Activated CD8-positive, alpha-beta T cell treated with anti-CD3 and anti-CD28 coated beads, Interleukin-2, amount 10 ng/mL, durations not matched to agents 7 days and 5 days (primary cell): ENCODE measurements around the gene PIKFYVE. TPM values are rescaled to one million over a fixed set of nuclear protein-coding genes. Genes with fewer than 3 reads are reported as not detected.

ENCODE experiments used
- ATAC-seq: fragments of 150-1000 bp; cut with Tn5 transposase; one replicate; pipeline ENCODE4 v1.10.0; 2021; ENCODE audit warnings: moderate library complexity
- CTCF ChIA-PET: fragments of 350-600 bp; sonication (Branson Sonifier 250); formaldehyde crosslinking; loops from one replicate; lab custom pipeline; 2021; ENCODE audit warnings: antibody characterized with exemption; lab: Charles Lee
- POLR2A ChIA-PET: fragments of 350-600 bp; sonication (Branson Sonifier 250); formaldehyde crosslinking; loops from one replicate; lab custom pipeline; 2021; ENCODE audit warnings: antibody characterized with exemption; lab: Charles Lee
- DNase-seq: peaks from one replicate; pipeline ENCODE4 v3.0.0-alpha.2; 2020
- H3K27ac Mint-ChIP-seq: one replicate; pipeline ENCODE4 v1.8.0; 2021; ENCODE audit warnings: mild to moderate bottlenecking, mixed read lengths
- H3K27me3 Mint-ChIP-seq: one replicate; pipeline ENCODE4 v1.8.0; 2021; ENCODE audit warnings: low read depth, mixed read lengths
- H3K36me3 Mint-ChIP-seq: one replicate; pipeline ENCODE4 v1.8.0; 2021; ENCODE audit warnings: low read depth, mixed read lengths
- H3K4me1 Mint-ChIP-seq: one replicate; pipeline ENCODE4 v1.8.0; 2021; ENCODE audit warnings: low read depth, mixed read lengths
- H3K4me3 Mint-ChIP-seq: one replicate; pipeline ENCODE4 v1.8.0; 2021; ENCODE audit warnings: mild to moderate bottlenecking, mixed read lengths
- H3K9me3 Mint-ChIP-seq: one replicate; pipeline ENCODE4 v1.8.0; 2022; ENCODE audit warnings: mixed read lengths; ENCODE audit not compliant: insufficient read depth
- total RNA-seq, 2 experiments: library from RNA; stranded (reverse); gene quantifications; one replicate each; pipeline ENCODE4 v1.2.3, GENCODE V29; 2021

Gene PIKFYVE
- total RNA-seq, 2 experiments from 2014 or later = 27.4 to 29.3 TPM

GRCh38 chr2:208245746-208246145, 20.3 kb upstream of the PIKFYVE start:
- CTCF ChIA-PET = no interaction called here
- no peaks in the 10 kb centered on the region for H3K27me3 Mint-ChIP-seq
- no peak overlapping the region for H3K4me3 Mint-ChIP-seq
- H3K9me3 Mint-ChIP-seq = no peaks in the 10 kb centered on the region
- H3K36me3 Mint-ChIP-seq = peaks cover 60% of the 10 kb centered on the region
- H3K27ac Mint-ChIP-seq = no peak overlapping the region
- ATAC-seq (no peak), DNase-seq (no peak)
- POLR2A ChIA-PET = no interaction called here
- peaks cover 2% of the 10 kb centered on the region for H3K4me1 Mint-ChIP-seq

- DNase-seq (no peak), ATAC-seq (no peak)
- Mint-ChIP-seq H3K9me3 (no peaks in the 10 kb centered on the region), H3K4me1 (peaks cover 13% of the 10 kb centered on the region), H3K27ac (no peak overlapping the region), H3K36me3 (peaks cover 61% of the 10 kb centered on the region), H3K4me3 (no peak overlapping the region), H3K27me3 (no peaks in the 10 kb centered on the region)
- ChIA-PET CTCF (no interaction called here), POLR2A (no interaction called here)
These were observed 17.5 kb upstream of the PIKFYVE start for GRCh38 chr2:208248601-208249000.

DNA sequence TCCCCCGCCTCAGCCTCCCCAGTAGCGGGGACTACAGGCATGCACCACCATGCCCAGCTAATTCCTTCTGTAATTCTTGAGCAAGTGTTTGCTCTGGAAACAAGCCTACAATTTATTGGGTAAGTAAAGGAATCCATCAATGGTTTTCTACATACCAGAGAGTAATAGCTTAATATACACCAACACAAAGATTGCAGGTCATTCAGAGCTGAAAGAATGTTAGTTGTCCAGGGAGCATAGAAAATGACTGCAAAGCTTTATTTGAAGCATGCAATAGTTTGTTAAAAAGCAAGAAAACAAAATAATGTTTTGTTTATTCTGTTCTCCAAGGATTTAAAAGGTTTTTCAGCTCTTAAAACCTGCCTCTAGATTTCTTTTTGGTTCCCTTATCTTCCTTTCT, 16.8 kb upstream of the PIKFYVE start:
- POLR2A ChIA-PET = no interaction called here
- no peak overlapping the region for H3K4me3 Mint-ChIP-seq
- CTCF ChIA-PET = no interaction called here
- no peaks in the 10 kb centered on the region for H3K27me3 Mint-ChIP-seq
- peaks cover 58% of the 10 kb centered on the region for H3K36me3 Mint-ChIP-seq
- H3K4me1 Mint-ChIP-seq = peaks cover 17% of the 10 kb centered on the region
- H3K27ac Mint-ChIP-seq = no peak overlapping the region
- DNase-seq (no peak), ATAC-seq (no peak)
- no peaks in the 10 kb centered on the region for H3K9me3 Mint-ChIP-seq

GRCh38 chr2:208250388-208250787, 15.7 kb upstream of the PIKFYVE start:
- ChIA-PET POLR2A (no interaction called here), CTCF (no interaction called here)
- Mint-ChIP-seq H3K27ac (no peak overlapping the region), H3K9me3 (no peaks in the 10 kb centered on the region), H3K27me3 (no peaks in the 10 kb centered on the region), H3K4me3 (no peak overlapping the region), H3K36me3 (peaks cover 62% of the 10 kb centered on the region), H3K4me1 (peaks cover 17% of the 10 kb centered on the region)
- ATAC-seq (no peak), DNase-seq (no peak)

GRCh38 chr2:208251098-208251497, 15.0 kb upstream of the PIKFYVE start:
- DNase-seq = no peak
- Mint-ChIP-seq H3K9me3 (no peaks in the 10 kb centered on the region), H3K4me1 (peaks cover 22% of the 10 kb centered on the region), H3K36me3 (peaks cover 57% of the 10 kb centered on the region), H3K4me3 (no peak overlapping the region), H3K27me3 (no peaks in the 10 kb centered on the region), H3K27ac (no peak overlapping the region)
- CTCF ChIA-PET = interaction anchor here (5.7 to 6.2 kb wide), 2 partner anchors 17 to 75 kb away, joined by 44 to 106 read pairs; partner anchors contain the start of gene PIKFYVE
- POLR2A ChIA-PET = no interaction called here
- no peak for ATAC-seq

- CTCF ChIA-PET = interaction anchor here (0.7 to 6.2 kb wide), 9 partner anchors 9 to 625 kb away, joined by 3 to 106 read pairs (median 7); partner anchors contain the start of gene PIKFYVE
- no peak for DNase-seq
- Mint-ChIP-seq H3K4me1 (peaks cover 24% of the 10 kb centered on the region), H3K9me3 (no peaks in the 10 kb centered on the region), H3K4me3 (peak overlapping the region; percentile 98), H3K27ac (no peak overlapping the region), H3K27me3 (no peaks in the 10 kb centered on the region), H3K36me3 (peaks cover 49% of the 10 kb centered on the region)
- no peak for ATAC-seq
- POLR2A ChIA-PET = interaction anchor here (0.8 kb wide), 1 partner anchor 14 kb away, joined by 3 read pairs; the partner anchor contains the start of gene PIKFYVE
These were observed 13.2 kb upstream of the PIKFYVE start for GRCh38 chr2:208252716-208253492.

- CTCF ChIA-PET = interaction anchor here (1.0 to 6.2 kb wide), 13 partner anchors 9 to 546 kb away, joined by 3 to 106 read pairs (median 5); partner anchors contain the start of genes CCNYL1 and PIKFYVE
- ATAC-seq = no peak
- no peak for DNase-seq
- H3K36me3 Mint-ChIP-seq = peaks cover 41% of the 10 kb centered on the region
- H3K4me3 Mint-ChIP-seq = peak overlapping the region; percentile 98
- no peaks in the 10 kb centered on the region for H3K27me3 Mint-ChIP-seq
- H3K27ac Mint-ChIP-seq = no peak overlapping the region
- H3K4me1 Mint-ChIP-seq = peaks cover 24% of the 10 kb centered on the region
- POLR2A ChIA-PET = interaction anchor here (0.6 to 1.1 kb wide), 3 partner anchors 13 to 227 kb away, joined by 3 read pairs; partner anchors contain the start of gene PIKFYVE
- H3K9me3 Mint-ChIP-seq = no peaks in the 10 kb centered on the region
These were observed 12.4 kb upstream of the PIKFYVE start for GRCh38 chr2:208253600-208254117.

DNA sequence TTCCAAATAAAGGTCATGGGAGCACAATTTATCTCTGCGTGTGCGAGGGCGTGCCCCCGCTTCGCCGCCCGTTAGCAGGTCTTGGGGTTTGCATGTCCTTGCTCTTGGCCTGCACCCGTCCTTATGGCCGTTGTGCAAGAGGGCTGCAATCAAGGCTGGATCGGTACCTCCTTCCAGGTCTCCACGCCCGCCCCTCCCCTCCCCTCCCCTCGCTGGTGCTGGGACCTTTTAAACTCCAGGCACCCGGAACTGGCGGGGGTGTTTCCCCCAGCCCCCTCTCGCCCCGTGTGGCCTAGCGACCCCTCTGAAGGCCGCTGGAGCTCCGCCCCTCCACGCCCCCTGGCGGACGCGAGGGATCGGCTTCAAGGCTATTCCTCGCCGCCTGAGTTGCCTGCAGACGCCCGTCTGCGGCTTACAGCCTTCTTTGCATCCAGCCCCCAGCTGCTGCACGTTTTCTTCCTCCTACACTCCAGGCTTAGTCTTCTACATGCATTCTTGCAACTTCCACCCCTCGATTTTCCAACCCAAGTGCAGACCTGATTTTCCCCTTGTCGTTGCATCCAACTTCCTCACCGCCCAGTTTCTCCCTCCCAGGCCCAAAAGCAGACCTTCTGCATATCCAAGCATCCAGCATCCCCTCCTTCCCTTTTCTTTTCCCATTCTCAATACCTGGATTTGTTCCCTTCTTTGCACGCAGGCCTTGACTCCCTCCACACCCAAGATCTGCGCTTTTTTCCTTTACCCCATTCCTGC, 11.8 kb upstream of the PIKFYVE start:
- DNase-seq (peak; percentile 87), ATAC-seq (peak; percentile 80)
- Mint-ChIP-seq H3K27me3 (no peaks in the 10 kb centered on the region), H3K36me3 (peaks cover 37% of the 10 kb centered on the region), H3K4me1 (peaks cover 24% of the 10 kb centered on the region), H3K27ac (peak overlapping the region; percentile 58), H3K9me3 (no peaks in the 10 kb centered on the region), H3K4me3 (peak overlapping the region; percentile 98)
- CTCF ChIA-PET = interaction anchor here (0.7 to 6.2 kb wide), 19 partner anchors 8 to 547 kb away, joined by 3 to 106 read pairs (median 4); partner anchors contain the start of genes CCNYL1 and PIKFYVE
- POLR2A ChIA-PET = interaction anchor here (0.6 to 1.5 kb wide), 3 partner anchors 12 to 228 kb away, joined by 3 to 4 read pairs (median 3); partner anchors contain the start of gene PIKFYVE

DNA sequence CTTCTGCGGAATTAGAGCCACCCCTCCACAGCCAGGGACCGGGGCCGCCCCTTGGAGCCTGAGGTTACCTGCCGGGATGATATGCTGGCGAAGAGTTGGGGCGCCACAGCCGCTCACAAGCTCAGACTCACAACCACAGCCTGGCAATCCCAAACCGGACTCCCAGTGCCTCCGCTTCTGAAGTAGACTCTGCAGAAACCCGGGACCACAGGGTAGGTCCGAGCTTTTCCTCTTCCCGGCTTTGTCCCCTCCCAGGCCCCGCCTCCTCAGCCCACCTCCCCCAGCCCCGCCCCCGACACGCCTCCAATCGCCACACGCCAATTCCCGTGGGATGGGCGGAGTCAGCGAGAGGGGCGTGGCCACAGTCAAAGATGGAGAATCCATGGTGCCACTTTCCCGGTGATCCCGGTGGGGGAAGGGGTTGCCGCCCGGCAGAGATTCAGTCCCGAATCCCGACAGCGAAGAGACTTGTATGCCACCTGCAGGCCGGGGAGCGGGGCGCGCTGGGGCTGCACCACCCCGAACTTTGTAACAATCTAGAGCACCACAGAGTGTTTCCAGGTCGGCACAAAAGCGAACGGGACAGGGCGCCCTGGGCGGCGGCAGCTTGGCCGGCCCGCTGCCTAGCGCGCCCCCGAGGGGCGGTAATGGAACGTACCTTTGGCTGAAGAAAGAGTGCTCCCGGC, 11.0 kb upstream of the PIKFYVE start, which contains the start of gene IDH1:
TSS of gene IDH1 (minus strand) at position 201 of the 686 bp plus-strand sequence. CDS start 3,520 bp downstream, outside the sequence.
- CTCF ChIA-PET = interaction anchor here (0.7 to 6.2 kb wide), 15 partner anchors 12 to 543 kb away, joined by 3 to 106 read pairs (median 4); partner anchors contain the start of genes CCNYL1 and PIKFYVE
- H3K9me3 Mint-ChIP-seq = no peaks in the 10 kb centered on the region
- H3K4me1 Mint-ChIP-seq = peaks cover 23% of the 10 kb centered on the region
- DNase-seq (peak; percentile 94), ATAC-seq (peak; percentile 79)
- H3K27ac Mint-ChIP-seq = peak within 1 kb of the TSS; percentile 58
- H3K36me3 Mint-ChIP-seq = peaks cover 30% of the 10 kb centered on the region
- H3K27me3 Mint-ChIP-seq = no peaks in the 10 kb centered on the region
- POLR2A ChIA-PET = interaction anchor here (0.7 to 1.5 kb wide), 3 partner anchors 10 to 79 kb away, joined by 3 to 4 read pairs (median 3); partner anchors contain the start of gene PIKFYVE
- peak within 1 kb of the TSS; percentile 98 for H3K4me3 Mint-ChIP-seq

GRCh38 chr2:208255557-208256106, 10.4 kb upstream of the PIKFYVE start:
- CTCF ChIA-PET = interaction anchor here (1.2 to 6.2 kb wide), 6 partner anchors 12 to 153 kb away, joined by 3 to 106 read pairs (median 18); partner anchors contain the start of gene PIKFYVE
- Mint-ChIP-seq H3K27me3 (no peaks in the 10 kb centered on the region), H3K36me3 (peaks cover 26% of the 10 kb centered on the region), H3K4me1 (peaks cover 23% of the 10 kb centered on the region), H3K4me3 (peak overlapping the region; percentile 98), H3K9me3 (no peaks in the 10 kb centered on the region), H3K27ac (peak overlapping the region; percentile 58)
- DNase-seq (no peak), ATAC-seq (no peak)
- POLR2A ChIA-PET = interaction anchor here (0.7 to 1.5 kb wide), 2 partner anchors 10 to 11 kb away, joined by 3 to 4 read pairs; partner anchors contain the start of gene PIKFYVE
